Measurements from ENCODE around the gene THUMPD2. TPM values are rescaled to one million over a fixed set of nuclear protein-coding genes. Genes with fewer than 3 reads are reported as not detected.
"Not testable (repeated sequence)": the region's sequence is repeated elsewhere in the genome, so short reads cannot be mapped to it uniquely, and the experiment has no call there.

Gene THUMPD2, protein sequence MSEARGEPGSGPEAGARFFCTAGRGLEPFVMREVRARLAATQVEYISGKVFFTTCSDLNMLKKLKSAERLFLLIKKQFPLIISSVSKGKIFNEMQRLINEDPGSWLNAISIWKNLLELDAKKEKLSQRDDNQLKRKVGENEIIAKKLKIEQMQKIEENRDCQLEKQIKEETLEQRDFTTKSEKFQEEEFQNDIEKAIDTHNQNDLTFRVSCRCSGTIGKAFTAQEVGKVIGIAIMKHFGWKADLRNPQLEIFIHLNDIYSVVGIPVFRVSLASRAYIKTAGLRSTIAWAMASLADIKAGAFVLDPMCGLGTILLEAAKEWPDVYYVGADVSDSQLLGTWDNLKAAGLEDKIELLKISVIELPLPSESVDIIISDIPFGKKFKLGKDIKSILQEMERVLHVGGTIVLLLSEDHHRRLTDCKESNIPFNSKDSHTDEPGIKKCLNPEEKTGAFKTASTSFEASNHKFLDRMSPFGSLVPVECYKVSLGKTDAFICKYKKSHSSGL
- total RNA-seq (10 to 100 TPM in 1 of 4 donors, 1 to 10 TPM in 3; 7.3 to 10.6 (median 8.5) TPM), polyA plus RNA-seq (6.5 TPM)
- long read RNA-seq, donor 1, transcript THUMPD2-204 (10 exons, 1,970 nt), result major isoform, 8 of 16 reads
- long read RNA-seq, donor 1, partial matches to known transcripts, result 1 of 16 reads
- long read RNA-seq, donor 1, other reads (novel, unspliced or antisense), result 7 of 16 reads
- long read RNA-seq, donor 2, transcript THUMPD2-204 (10 exons, 1,970 nt), result major isoform, 5 of 8 reads
- long read RNA-seq, donor 2, partial matches to known transcripts, result 0 of 8 reads
- long read RNA-seq, donor 2, other reads (novel, unspliced or antisense), result 3 of 8 reads
- long read RNA-seq, donor 3, transcript THUMPD2-204 (10 exons, 1,970 nt), result major isoform, 8 of 25 reads
- long read RNA-seq, donor 3, partial matches to known transcripts, result 2 of 25 reads
- long read RNA-seq, donor 3, other reads (novel, unspliced or antisense), result 12 of 25 reads
- long read RNA-seq, donor 4, transcript THUMPD2-204 (10 exons, 1,970 nt), result major isoform, 8 of 10 reads
- long read RNA-seq, donor 4, partial matches to known transcripts, result 0 of 10 reads
- long read RNA-seq, donor 4, other reads (novel, unspliced or antisense), result 2 of 10 reads

DNA sequence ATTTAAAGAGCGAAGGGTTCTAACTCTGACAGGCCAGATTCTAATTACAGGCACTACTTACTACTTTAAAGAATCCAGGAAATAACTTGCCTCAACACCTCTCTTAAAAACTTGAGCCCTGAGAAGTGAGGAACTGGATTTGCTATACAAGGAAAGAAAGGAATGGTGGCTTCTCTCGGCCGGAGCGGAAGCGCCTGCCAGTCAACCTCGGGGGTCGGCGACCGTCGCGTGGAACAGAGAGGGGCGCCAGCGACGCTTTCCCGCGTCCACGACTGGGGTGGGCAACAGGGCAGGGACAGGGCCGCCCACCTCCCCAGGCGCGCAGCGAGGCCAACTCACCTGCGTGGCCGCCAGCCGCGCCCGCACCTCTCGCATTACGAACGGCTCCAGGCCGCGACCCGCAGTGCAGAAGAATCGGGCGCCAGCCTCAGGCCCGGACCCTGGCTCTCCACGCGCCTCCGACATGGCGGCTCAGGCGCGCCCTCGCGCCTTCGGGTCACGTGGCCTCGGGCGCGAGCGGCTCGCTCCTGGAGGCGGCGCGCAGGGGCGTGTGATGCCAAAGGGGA lies at the start of gene THUMPD2:
THUMPD2 (minus strand) TSS at position 484 of the 566 bp plus-strand sequence; CDS start at position 465, 19 bp downstream.
- DNase-seq, result peak; percentile 83 to 93 (median 91)
- Histone ChIP-seq H3K9me3 (ENCODE audit: control insufficient read depth, low read length) (no peaks in the 10 kb centered on the region), H3K27ac (ENCODE audit: low read length) (peak within 1 kb of the TSS; percentile 10), H3K4me1 (ENCODE audit: control insufficient read depth, insufficient read depth, low read length) (peaks cover 2% of the 10 kb centered on the region), H3K4me3 (ENCODE audit: low read length) (peak within 1 kb of the TSS; percentile 58), H3K27me3 (ENCODE audit: control insufficient read depth, insufficient read depth) (no peaks in the 10 kb centered on the region)
- WGBS, result under 1% methylated on average over 54 of the region's 54 CpGs
- intact Hi-C loops (cut with DNase I), result no loop called here
- peak; percentile 95 to 96 for ATAC-seq

DNA sequence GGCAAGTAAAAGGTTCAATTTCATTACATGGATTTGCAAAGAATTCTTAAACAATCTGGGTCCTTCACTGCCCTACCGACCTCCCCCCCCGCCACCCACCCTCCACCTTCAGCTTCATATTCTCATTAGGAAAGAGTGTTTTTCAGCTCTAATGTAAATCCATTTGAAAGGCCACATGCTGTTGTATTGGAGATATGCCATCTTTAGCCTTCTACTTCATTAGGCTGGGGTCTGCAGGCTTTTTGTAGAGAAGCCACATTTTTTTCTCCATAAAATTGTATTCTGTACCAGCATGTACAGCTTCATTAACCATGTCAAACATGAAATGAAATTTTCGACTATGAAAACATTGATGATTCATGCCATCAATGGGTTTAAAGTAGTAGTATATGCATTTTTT lies 42.8 kb upstream of the THUMPD2 start:
- Histone ChIP-seq H3K4me3 (ENCODE audit: low read length) (no peak overlapping the region), H3K27ac (ENCODE audit: low read length) (no peak overlapping the region), H3K9me3 (ENCODE audit: control insufficient read depth, low read length) (no peaks in the 10 kb centered on the region), H3K4me1 (ENCODE audit: control insufficient read depth, insufficient read depth, low read length) (no peaks in the 10 kb centered on the region), H3K27me3 (ENCODE audit: control insufficient read depth, insufficient read depth) (no peaks in the 10 kb centered on the region)
- ATAC-seq, result no peak
- intact Hi-C loops (cut with DNase I), result no loop called here
- 73% methylated on average over 3 of the region's 3 CpGs for whole genome bisulfite sequencing
- DNase-seq, result no peak

DNA sequence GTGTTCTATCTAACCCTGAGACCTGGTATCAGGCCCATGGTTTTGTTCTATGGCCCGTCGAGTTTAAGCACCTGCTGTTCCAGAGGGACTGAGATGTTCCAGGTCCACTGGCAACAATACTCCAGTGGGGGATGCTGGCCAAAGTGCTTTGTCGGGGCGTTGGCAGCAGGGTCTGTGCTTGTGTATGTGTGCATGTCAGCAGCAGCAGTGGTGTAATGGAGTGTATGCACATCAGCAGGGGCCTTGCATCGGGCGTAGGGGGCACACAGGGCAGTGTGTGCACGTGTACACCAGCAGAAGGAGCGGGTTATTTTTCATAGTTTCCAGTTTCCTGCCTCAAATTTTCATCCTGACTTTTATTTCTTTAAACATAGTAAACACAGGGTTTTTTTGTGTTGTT lies 37.8 kb upstream of the THUMPD2 start:
- no peak for ATAC-seq

DNA sequence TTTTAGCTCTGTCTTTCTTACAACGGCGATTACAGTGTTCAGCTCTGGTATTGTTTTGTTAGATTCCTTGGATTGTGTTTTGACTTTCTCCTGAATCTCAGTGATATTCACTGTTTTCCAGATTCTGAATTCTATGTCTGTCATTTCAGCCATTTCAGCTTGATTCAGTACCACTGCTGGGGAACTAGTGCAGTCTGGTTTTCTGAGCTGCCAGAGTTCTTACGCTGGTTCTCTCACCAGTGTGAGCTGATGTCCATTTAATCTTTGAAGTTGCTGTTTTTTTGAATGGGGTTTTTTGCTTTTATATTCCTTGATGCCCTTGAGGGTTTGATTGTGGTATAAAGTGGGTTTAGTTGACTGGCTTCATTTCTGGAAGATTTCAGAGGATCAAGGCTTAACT lies 37.4 kb upstream of the THUMPD2 start:
- H3K4me3 ChIP-seq (ENCODE audit: low read length), result no peak overlapping the region
- no peaks in the 10 kb centered on the region for H3K9me3 ChIP-seq (ENCODE audit: control insufficient read depth, low read length)
- 89% methylated on average over 3 of the region's 3 CpGs for WGBS
- H3K4me1 ChIP-seq (ENCODE audit: control insufficient read depth, insufficient read depth, low read length), result no peaks in the 10 kb centered on the region
- ATAC-seq (no peak), DNase-seq (no peak)
- intact Hi-C loops (cut with DNase I), result no loop called here
- H3K27ac ChIP-seq (ENCODE audit: low read length), result no peak overlapping the region
- no peaks in the 10 kb centered on the region for H3K27me3 ChIP-seq (ENCODE audit: control insufficient read depth, insufficient read depth)

More for the DNA sequence above, 37.8 kb upstream of the THUMPD2 start:
- intact Hi-C loops (cut with DNase I), result no loop called here
- 77% methylated on average over 8 of the region's 8 CpGs for WGBS
- Histone ChIP-seq H3K4me3 (ENCODE audit: low read length) (no peak overlapping the region), H3K27me3 (ENCODE audit: control insufficient read depth, insufficient read depth) (no peaks in the 10 kb centered on the region), H3K4me1 (ENCODE audit: control insufficient read depth, insufficient read depth, low read length) (no peaks in the 10 kb centered on the region), H3K9me3 (ENCODE audit: control insufficient read depth, low read length) (no peaks in the 10 kb centered on the region), H3K27ac (ENCODE audit: low read length) (no peak overlapping the region)
- no peak for DNase-seq

DNA sequence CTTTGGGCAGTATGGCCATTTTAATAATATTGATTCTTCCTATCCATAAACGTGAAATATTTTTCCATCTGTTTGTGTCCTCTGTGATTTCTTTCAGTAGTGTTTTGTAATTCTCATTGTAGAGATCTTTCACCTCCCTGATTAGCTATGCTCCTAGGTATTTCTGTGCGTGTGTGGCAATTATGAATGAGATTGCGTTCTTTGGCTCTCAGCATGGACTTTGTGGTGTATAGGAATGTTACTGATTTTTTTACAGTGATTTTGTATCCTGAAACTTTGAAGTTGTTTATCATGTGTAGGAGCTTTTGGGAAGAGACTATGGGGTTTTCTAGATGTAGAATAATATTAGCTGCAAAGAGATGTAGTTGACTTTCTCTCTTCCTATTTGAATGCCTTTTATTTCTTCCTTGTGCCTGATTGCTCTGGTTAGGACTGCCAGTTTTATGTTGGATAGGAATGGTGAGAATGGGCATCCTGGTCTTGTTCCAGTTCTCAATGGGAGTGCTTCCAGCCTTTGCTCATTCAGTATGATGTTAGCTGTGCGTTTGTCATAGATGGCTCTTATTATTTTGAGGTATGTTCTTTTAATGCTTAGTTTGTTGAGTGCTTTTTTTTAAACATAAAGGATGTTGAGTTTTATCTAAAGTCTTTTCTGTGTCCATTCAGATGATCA lies 27.0 kb upstream of the THUMPD2 start:
- WGBS, result 60% methylated on average over 4 of the region's 4 CpGs
- intact Hi-C loops (cut with DNase I), result no loop called here
- Histone ChIP-seq H3K4me3 (ENCODE audit: low read length) (no peak overlapping the region), H3K4me1 (ENCODE audit: control insufficient read depth, insufficient read depth, low read length) (no peaks in the 10 kb centered on the region), H3K27me3 (ENCODE audit: control insufficient read depth, insufficient read depth) (no peaks in the 10 kb centered on the region), H3K27ac (ENCODE audit: low read length) (no peak overlapping the region), H3K9me3 (ENCODE audit: control insufficient read depth, low read length) (no peaks in the 10 kb centered on the region)
- ATAC-seq (no peak), DNase-seq (no peak)

DNA sequence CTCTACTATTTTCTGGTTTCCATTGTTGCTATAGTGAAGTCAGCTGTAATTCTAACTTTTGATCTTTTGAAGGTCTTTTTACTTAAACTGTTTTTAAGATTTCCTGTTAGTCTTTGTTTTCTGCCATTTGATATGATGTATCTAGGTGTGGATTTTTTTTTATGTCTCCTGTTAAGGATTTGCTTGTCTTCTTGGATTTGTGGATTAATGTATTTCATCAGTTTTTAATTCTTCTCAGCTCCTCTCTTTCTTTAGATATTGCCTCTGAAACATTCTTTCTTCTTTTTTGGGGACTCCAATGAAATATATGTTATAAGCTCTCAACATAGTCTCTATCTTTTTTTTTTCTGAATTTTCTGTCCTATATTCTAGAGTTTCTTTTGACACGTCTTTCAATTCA lies 24.8 kb upstream of the THUMPD2 start:
- H3K4me1 ChIP-seq (ENCODE audit: control insufficient read depth, insufficient read depth, low read length), result no peaks in the 10 kb centered on the region
- ATAC-seq (no peak), DNase-seq (no peak)
- intact Hi-C loops (cut with DNase I), result no loop called here
- no peaks in the 10 kb centered on the region for H3K27me3 ChIP-seq (ENCODE audit: control insufficient read depth, insufficient read depth)
- H3K9me3 ChIP-seq (ENCODE audit: control insufficient read depth, low read length), result no peaks in the 10 kb centered on the region
- WGBS, result 96% methylated on average over 1 of the region's 1 CpG
- no peak overlapping the region for H3K4me3 ChIP-seq (ENCODE audit: low read length)
- H3K27ac ChIP-seq (ENCODE audit: low read length), result no peak overlapping the region

DNA sequence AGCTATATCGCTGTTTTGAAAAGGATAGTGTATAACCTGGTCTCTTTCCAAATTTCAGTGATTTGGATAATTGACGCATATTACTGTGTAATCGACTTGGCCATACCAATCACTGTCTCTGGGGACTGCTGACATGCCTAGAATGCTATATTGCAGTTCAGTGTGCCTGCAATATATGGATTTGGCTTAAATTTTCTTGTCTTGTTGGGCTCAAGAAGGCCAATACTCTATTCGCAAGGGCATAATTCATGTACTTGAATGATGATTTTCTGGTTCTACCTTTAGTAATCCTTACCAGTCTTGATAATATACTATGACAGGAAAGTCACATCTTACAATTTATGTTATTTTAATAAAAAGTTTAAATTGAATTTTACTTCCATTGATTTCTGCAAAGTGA lies 21.7 kb upstream of the THUMPD2 start:
- Histone ChIP-seq H3K4me3 (ENCODE audit: low read length) (no peak overlapping the region), H3K9me3 (ENCODE audit: control insufficient read depth, low read length) (no peaks in the 10 kb centered on the region), H3K27me3 (ENCODE audit: control insufficient read depth, insufficient read depth) (no peaks in the 10 kb centered on the region), H3K27ac (ENCODE audit: low read length) (no peak overlapping the region), H3K4me1 (ENCODE audit: control insufficient read depth, insufficient read depth, low read length) (no peaks in the 10 kb centered on the region)
- 91% methylated on average over 4 of the region's 4 CpGs for WGBS
- no peak for ATAC-seq
- DNase-seq, result no peak
- intact Hi-C loops (cut with DNase I), result no loop called here

DNA sequence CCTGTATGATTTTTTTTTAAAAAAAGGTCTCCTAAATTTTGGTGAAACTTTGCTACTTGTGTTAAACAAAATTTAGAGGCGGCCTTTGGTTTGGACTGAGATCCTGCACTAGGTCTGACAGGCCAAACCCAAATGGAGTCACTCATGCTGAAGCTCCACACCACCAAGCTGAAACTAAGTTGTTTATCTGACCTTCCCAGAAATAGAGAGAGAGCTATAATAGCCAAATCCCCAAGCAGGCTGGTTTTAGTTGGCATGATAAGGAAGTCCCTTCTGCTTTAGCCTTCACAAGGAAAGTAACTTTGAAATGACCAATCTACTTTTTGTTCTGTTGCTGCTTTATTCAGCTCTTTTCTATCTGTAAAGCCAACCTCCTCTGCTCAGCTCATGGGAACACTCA lies 17.1 kb upstream of the THUMPD2 start:
- DNase-seq (no peak), ATAC-seq (no peak)
- no peaks in the 10 kb centered on the region for H3K27me3 ChIP-seq (ENCODE audit: control insufficient read depth, insufficient read depth)
- 94% methylated on average over 1 of the region's 1 CpG for WGBS
- intact Hi-C loops (cut with DNase I), result no loop called here
- no peak overlapping the region for H3K4me3 ChIP-seq (ENCODE audit: low read length)
- no peak overlapping the region for H3K27ac ChIP-seq (ENCODE audit: low read length)
- no peaks in the 10 kb centered on the region for H3K9me3 ChIP-seq (ENCODE audit: control insufficient read depth, low read length)
- no peaks in the 10 kb centered on the region for H3K4me1 ChIP-seq (ENCODE audit: control insufficient read depth, insufficient read depth, low read length)

DNA sequence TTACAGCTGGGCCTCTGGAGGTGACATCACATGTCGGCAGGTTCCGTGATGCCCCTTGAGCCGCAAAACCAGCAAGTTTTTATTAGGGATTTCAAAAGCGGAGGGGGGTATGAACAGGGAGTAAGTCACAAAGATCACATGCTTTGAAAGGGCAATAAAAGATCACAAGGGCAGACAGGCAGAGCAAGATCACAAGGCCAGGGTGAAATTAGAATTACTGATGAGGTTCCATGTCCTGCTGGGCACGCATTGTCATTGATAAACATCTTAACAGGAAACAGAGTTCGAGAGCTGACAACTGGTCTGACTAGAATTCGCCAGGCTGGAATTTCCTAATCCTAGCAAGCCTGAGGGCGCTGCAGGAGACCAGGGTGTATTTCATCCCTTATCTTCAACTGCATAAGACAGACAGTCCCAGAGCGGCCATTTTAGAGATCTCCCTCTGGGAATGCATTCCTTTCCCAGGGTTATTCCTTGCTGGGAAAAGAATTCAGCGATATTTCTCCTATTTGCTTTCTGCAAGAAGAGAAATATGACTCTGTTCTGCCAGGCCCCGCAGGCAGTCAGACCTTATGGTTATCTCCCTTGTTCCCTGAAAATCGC lies 11.3 kb upstream of the THUMPD2 start:
- H3K27me3 ChIP-seq (ENCODE audit: control insufficient read depth, insufficient read depth); H3K4me1 ChIP-seq (ENCODE audit: control insufficient read depth, insufficient read depth, low read length); DNase-seq; H3K9me3 ChIP-seq (ENCODE audit: control insufficient read depth, low read length); intact Hi-C loops (cut with DNase I); H3K27ac ChIP-seq (ENCODE audit: low read length); H3K4me3 ChIP-seq (ENCODE audit: low read length); ATAC-seq: not testable (repeated sequence)
- WGBS, result 81% methylated on average over 12 of the region's 12 CpGs

DNA sequence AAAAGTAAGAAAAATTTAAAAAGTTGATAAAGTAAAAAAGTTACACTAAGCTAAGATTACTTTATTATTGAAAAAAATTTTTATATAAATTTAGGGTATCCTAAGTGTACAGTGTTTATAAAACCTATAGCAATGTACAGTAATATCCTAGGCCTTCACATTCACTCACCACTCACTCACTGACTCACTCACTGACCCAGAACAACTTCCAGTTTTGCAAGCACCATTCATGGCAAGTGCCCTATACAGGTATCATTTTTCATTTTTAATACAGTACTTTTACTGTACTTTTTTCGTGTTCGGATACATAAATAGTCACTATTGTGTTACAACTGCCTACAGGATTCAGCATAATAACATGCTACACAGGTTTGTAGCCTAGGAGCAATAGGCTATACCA lies 8.9 kb upstream of the THUMPD2 start:
- intact Hi-C loops (cut with DNase I), result no loop called here
- no peaks in the 10 kb centered on the region for H3K27me3 ChIP-seq (ENCODE audit: control insufficient read depth, insufficient read depth)

More for the DNA sequence above, 8.9 kb upstream of the THUMPD2 start:
- Histone ChIP-seq H3K9me3 (ENCODE audit: control insufficient read depth, low read length) (no peaks in the 10 kb centered on the region), H3K4me1 (ENCODE audit: control insufficient read depth, insufficient read depth, low read length) (no peaks in the 10 kb centered on the region), H3K27ac (ENCODE audit: low read length) (no peak overlapping the region), H3K4me3 (ENCODE audit: low read length) (no peak overlapping the region)
- ATAC-seq, result no peak
- 92% methylated on average over 2 of the region's 2 CpGs for WGBS
- DNase-seq, result no peak

Data from right cardiac atrium (tissue), 5 donors.